Measurements from ENCODE around the gene TMCO4.

Gene TMCO4

DNA sequence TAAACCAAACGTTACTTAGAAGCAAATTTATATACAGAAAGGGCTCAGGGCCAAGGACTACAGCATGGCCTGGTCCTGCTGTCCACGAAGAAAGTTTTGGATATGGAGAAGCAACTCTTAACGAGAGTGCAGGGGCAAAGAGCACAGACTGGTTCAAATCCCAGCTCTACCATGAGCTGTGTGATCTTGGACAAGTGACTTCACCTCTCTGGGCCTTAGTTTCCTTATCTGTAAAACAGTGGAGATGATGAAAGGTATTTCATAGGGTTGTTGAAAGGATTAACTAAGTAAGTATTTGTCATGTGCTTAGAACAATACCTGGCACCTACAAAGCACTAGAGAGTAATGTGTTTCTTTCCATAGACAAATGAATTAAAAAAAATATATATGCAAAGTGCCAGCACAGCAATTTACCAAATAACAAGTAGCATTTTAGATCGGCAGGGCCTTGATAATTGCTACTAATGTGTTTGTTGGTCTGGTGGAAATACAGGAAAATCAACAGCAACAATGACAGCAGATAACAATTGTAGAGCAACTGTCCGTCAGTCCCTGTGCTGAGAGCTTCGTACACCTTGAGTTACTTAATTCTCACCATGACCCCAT lies 25.4 kb downstream of the TMCO4 start:
- DNase-seq, result no peak

DNA sequence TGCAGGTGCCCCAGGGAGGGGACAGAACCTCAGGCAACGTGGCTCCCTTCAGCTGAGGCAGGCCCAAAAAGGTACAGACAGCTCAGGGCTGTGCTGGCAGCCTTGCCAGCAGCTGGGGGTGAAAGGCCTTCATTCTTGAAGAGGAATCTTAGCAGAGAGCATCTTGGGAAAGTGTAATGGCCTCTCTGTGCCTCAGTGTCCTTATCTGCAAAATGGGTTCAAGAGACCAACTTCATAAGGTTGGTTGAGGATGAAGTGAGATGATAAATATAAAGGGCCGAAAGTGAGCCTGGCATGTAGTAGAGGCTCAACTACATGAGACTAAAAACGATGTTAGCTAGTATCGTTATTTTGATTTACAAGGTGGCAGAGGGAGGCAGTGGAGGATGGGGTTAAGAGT lies 26.2 kb downstream of the TMCO4 start:
- DNase-seq, result no peak

DNA sequence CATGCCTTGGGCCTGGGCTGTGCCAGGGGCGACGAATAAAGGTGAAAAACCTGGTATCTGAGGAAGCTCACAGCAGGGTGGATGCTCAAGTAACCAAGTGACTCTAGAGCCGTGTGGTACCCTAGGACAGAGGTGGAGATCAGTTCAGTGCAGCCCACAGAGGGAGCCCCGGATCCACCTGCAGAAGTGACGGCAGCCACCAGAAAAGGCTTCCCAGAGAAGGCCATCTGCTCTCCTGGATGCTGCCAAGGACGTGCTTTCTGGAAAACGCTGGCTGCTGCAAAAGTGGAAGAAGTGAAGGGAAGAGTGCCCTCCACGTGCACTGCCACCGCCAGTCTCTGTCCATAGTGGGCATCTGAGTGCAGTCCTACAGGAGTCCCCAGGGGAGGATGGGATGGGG lies 27.7 kb downstream of the TMCO4 start:
- DNase-seq, result no peak

DNA sequence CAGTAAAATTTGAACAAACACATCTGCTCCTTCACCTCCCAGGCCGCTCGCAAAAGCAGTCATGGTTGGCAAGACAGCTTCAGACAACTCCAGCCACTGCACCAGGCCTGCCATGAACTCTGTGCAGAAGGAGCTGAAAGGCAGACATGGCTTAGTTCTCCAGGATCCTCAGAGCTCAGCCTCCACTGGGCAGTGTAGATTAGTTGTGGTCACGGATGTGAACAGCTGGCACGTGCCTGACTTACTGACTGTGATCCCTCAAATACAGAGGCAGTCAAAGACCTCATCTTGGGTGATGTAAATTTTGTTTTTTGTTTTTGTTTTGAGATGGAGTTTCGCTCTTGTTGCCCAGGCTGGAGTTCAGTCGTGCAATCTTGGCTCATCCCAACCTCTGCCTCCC lies 28.4 kb downstream of the TMCO4 start:
- no peak for DNase-seq

DNA sequence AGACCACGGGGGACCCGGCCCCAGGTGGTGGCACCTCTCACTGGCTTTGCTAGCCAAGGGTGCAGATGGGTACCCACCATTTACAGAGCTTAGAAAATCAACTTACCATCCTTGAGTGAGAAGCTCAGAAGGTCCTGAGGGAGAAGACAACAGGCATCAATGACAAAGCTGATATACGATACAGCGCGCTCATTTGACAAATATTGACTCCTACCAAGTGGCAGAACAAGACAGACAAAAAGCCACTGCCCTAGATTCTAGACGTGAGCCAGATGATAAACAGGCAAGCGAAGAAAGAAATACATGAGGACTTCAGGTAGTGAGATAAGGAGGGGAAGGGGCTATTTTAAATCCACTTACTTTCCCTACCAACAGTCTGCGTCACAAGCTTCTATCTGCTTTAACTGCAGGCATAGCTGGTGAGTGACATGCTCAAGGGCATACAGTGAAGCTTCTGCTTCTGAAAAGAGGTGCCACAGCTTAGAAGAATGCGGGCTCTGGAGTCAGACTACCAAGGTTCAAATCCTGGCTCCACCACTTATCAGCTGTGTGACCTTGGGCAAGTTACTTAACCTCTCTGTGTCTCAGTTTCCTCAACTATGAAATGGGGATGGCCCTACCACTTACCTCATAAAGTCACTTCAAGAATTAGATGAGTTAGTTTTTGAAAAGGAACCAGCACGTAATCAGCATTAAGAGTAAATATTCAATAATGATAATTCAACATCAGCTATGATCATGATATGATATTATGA lies 29.1 kb downstream of the TMCO4 start:
- DNase-seq, result no peak

GRCh38 chr1:19769211-19769932 lies 30.3 kb downstream of the TMCO4 start:
- DNase-seq, result no peak

- no peak for DNase-seq
Measured at GRCh38 chr1:19768353-19769210, 31.1 kb downstream of the TMCO4 start.

DNA sequence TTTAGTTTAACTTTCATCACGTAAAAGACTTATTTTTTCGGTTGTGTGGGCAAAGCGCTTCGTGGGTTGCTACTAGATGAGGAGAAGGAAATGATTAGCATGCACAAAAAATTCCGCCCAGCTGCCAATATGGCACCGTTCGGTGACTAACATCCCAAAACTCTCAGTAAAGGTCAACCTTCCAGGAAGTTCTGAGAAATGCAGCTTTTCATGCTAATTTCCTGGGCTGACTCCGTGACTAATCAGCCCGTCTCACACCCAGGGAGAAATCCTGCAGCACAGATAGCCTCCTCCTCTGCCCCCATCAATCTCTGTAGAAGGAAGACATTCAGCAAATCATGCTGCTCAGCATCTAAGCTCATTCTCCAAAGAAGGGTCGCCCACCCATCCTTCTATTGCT lies 34.1 kb downstream of the TMCO4 start:
- DNase-seq, result peak; percentile 97

- peak; percentile 80 for DNase-seq
Measured at GRCh38 chr1:19764848-19765247, 34.9 kb downstream of the TMCO4 start.

DNA sequence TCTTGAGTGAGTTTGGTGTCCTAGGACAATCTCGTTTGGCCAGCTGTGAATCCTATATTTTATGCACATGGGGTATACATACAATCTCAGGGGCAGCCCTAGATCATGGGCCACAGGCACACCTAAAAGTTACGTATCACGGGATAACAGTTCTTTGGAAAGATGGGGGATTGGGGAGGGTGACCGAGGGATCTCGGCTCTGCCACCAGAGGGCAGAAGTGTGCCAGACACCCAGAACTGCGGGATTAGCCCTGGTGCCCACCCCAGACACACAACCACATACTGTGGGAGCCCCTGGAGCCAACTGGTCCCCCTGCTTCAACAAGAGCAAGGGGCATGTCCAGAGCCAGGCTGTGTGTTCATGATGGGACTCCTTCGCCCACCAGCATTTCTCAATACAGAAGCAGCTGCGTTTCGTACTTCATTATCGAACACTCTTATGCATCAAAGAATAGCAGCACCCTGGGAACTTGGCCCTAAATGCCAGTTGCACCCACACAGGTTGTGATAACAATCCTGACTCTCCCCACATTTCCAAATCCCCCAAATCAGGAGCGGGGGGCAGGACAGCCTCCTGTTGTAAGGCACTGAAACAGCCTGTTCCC lies 37.4 kb downstream of the TMCO4 start:
- DNase-seq, result no peak

DNA sequence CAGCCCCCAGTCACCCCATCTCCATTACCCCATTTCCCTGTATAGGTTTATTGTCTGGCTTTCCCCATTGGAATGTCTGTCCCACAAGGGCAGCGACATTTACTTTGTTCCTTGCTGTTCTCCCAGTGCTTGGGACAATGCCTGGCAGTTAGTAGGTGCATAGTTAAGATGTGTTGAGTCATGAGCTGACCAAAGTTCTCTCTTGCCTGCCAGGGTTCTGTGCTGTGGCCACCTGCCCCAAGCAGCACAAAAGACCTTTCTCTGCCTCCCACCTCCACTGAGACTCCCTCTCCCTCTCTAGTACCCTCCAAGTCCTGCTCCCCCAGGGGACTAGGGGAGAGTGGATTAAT lies 40.0 kb downstream of the TMCO4 start:
- DNase-seq, result peak; percentile 48

DNA sequence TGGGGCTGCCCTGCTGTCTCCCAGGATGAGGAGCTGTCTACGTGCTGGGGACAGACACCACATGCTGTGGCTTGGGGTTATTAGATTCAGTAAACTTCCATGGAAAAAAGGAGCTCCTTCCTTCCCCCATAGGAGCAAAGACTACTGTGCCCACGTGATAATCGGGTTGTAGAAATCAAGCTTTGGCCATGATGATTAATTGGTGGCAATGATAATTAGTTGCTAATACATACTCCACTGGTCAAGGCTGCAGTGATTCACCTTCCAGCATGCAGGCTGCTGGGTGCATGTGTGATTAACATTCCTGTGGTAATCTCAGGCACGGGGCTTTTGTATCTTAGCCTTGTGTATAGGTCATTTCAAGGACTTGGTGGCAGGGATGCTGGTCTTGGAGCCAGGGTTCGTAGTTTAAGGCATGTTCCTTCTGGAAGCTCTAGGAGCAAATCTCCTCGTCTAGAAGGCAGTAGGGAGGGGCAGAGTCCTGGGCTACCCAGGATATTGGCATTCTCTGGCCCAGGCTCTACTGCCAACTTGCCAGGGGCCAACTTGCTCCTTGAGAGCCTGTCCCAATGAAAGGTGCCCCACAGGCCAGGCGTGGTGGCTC lies 41.4 kb downstream of the TMCO4 start:
- DNase-seq, result peak; percentile 91

GRCh38 chr1:19757641-19758040 lies 42.1 kb downstream of the TMCO4 start:
- DNase-seq, result no peak

DNA sequence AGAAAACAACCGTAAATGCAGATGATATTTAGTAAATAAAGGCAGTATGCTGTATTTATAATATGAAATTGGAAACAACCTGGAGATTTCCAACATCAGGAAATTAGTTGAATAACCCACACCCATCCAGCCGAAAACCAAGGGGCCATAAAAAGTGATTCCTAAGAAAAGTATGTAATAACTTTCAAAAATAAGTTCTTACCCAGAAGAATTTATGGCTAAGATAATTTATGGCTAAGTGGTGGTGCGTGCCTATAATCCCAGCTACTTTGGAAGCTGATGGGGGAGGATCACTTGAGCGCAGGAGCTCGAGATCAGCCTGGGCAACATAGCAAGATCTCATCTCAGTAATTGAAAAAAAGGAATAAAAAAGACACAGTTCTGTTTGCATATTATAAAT lies 43.2 kb downstream of the TMCO4 start:
- DNase-seq, result peak; percentile 69

DNA sequence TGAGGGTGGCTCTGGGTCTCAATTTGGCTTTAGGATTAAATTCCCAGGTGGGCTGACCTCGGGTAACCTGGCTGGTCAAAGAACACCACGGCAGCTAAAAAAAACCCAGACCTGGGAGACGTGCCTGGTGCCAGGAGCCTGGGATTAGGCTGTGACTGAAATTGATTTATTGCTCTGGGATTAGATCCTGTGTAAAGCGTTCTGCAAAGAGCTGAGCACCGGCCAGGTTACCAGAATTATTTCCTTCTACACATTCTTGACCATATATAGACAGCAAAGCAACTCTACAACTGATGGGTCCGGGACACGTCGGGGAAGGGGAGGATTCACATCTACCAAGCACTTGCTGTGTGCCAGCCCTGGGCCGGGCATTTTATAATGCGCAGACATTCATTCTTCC lies 45.2 kb downstream of the TMCO4 start:
- DNase-seq, result peak; percentile 52

- DNase-seq, result no peak
Measured at GRCh38 chr1:19752083-19752696, 47.5 kb downstream of the TMCO4 start.

GRCh38 chr1:19750882-19751276 lies 48.8 kb downstream of the TMCO4 start:
- no peak for DNase-seq

DNA sequence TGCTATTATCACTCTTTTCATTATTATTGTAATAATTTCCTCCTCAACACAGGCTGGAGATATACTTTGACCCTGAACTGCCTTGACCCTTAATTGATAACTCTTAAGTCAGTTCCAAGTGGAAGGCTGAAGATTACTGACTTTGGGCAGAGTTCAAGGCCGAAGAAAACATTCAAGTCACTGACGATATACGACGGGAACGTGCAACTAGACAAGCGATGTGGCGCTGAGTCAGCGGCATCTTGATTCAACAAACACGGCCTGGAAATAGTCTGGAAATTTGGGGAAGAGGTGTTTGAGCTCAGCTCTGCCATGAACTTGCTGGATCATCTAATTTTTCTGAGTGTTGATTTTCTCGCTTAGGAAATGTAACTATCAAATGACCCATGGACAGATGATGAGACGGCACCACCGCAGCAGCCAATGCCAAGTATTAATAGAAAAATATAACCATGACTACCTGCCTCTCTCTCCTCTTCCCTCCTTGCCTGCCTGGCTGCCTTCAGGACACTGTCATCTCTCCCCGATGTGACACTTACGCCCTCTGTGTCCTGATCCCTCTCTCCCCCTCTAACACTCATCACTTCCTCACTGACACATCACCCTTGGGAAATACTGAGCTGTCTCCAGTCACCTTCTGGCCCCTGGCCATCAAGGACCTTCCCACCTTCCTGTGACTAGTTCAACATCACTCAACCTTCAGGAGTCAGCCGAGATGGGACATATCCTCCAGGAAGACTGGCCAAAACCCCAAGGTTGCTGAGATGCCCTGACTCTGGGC lies 49.4 kb downstream of the TMCO4 start:
- no peak for DNase-seq

DNA sequence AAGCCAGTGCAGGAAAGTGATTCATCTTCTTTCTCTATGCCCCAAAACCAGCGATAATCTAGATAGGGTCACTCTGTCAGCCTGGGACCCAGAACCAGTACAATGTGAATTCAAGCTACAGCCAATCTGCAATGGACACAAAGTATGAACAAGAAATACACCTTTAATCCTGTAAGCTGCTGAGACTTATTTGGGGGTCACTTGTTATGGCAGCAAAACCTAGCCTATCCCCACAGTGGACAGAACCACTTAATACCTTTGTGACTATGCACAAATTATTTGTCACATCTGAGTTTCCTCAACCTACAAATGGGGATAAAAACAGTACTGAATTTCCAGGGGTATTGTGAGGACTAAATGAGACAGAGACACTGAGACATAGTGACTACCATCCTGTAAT lies 50.0 kb downstream of the TMCO4 start:
- no peak for DNase-seq

DNA sequence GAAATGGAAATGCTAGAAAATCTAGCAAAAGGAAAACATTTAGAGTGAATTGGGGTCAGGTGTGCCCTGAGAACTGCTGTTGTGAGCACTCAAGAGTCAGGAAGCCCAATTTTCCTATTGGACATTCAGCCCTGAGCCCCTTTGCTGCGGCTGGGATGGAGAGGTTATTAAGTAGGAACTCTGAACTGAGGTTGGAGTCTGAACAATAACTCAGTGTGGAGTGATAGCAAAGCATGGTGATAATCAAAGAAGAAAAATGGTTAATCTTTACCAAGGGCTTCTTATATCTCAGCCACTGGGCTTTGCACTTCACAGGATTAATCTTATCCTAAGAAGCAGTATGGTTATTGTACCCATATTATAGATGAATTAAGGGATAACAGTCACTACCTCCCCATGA lies 52.0 kb downstream of the TMCO4 start:
- no peak for DNase-seq

DNA sequence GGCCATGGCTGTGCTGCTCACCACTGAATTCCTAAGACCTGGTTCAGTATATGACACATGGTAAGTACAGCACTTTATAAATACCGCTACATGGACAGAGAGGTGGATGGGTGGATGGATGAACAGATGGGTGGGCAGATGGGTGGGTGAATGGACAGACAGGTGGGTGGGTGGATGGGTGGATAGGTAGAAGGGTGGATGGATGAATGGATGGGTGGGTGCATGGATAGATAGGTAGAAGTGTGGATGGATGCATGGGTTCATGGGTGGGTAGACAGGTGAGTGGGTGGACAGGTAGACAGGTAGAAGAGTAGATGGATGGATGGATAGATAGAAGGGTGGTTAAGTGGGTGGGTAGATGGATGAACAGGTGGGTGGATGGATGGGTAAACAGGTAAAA lies 54.8 kb downstream of the TMCO4 start:
- DNase-seq, result no peak

Measured in fibroblast of upper back skin (primary cell).